Mammary epithelial cell (primary cell): ENCODE data around the gene BANP.

Experiments
- EZH2 ChIP-seq: IDR thresholded peaks from 2 replicates; pipeline ENCODE4 v1.6.1; 2012; ENCODE audit warnings: low read length, inconsistent platforms, borderline replicate concordance
- TF ChIP-seq, protein P1 (sequence below), 2 donors: IDR thresholded peaks in 1 of 2; conservative IDR thresholded peaks in 1 of 2; 2 replicates each; pipeline ENCODE4 v1.5.1; 2011 to 2012; ENCODE audit warnings: inconsistent platforms in 2 of 2, low read length in 2 of 2, mild to moderate bottlenecking in 2 of 2, control low read depth in 1 of 2, low read depth in 1 of 2; ENCODE audit not compliant: insufficient read depth in 1 of 2; ENCODE audit errors: extremely low read depth in 1 of 2

GRCh38 chr16:87926246-87927194, 24.7 kb upstream of the BANP start:
- TF ChIP-seq, protein P1, sequence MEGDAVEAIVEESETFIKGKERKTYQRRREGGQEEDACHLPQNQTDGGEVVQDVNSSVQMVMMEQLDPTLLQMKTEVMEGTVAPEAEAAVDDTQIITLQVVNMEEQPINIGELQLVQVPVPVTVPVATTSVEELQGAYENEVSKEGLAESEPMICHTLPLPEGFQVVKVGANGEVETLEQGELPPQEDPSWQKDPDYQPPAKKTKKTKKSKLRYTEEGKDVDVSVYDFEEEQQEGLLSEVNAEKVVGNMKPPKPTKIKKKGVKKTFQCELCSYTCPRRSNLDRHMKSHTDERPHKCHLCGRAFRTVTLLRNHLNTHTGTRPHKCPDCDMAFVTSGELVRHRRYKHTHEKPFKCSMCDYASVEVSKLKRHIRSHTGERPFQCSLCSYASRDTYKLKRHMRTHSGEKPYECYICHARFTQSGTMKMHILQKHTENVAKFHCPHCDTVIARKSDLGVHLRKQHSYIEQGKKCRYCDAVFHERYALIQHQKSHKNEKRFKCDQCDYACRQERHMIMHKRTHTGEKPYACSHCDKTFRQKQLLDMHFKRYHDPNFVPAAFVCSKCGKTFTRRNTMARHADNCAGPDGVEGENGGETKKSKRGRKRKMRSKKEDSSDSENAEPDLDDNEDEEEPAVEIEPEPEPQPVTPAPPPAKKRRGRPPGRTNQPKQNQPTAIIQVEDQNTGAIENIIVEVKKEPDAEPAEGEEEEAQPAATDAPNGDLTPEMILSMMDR (conservative IDR thresholded peaks at IDR 0.05 in 1 of 2, IDR thresholded peaks at IDR 0.05 in 1 of 2; ENCODE audit: extremely low read depth in 1 of 2, insufficient read depth in 1 of 2, low read depth in 1 of 2, low read length in 2 of 2): no peak
- no peak for TF ChIP-seq EZH2
